Prostate gland (tissue), 2 donors: ENCODE results near the gene ROBO2. TPM values are rescaled to one million over a fixed set of nuclear protein-coding genes. Genes with fewer than 3 reads are reported as not detected.

Experiments
- DNase-seq: peaks from one replicate; pipeline ENCODE4 v3.0.0-alpha.2; 2019; ENCODE audit warnings: low spot score
- H3K27ac ChIP-seq, 2 donors: fragments of 200-600 bp; sonication (generic); 2 replicates each; pipeline ENCODE4 v1.5.1; 2017 to 2019
- H3K27me3 ChIP-seq: fragments of 200-600 bp; sonication (generic); replicated peaks from 2 replicates; pipeline ENCODE4 v1.5.1; 2019; ENCODE audit not compliant: insufficient read depth
- H3K36me3 ChIP-seq, 2 donors: fragments of 200-600 bp; sonication (generic); 1 replicate in 1 of 2; 2 replicates in 1 of 2; pipeline versions ENCODE4 v1.5.1 to v1.8.1; 2017 to 2019
- H3K4me1 ChIP-seq: fragments of 200-600 bp; sonication (generic); replicated peaks from 2 replicates; pipeline ENCODE4 v1.5.1; 2019
- H3K4me3 ChIP-seq, 2 donors: fragments of 200-600 bp; sonication (generic); 2 replicates each; pipeline ENCODE4 v1.5.1; 2017 to 2019
- H3K9me3 ChIP-seq: fragments of 200-600 bp; sonication (generic); 2 replicates; pipeline ENCODE4 v1.5.1; 2017
- POLR2A ChIP-seq: fragments of 450-650 bp; IDR thresholded peaks from one replicate; pipeline ENCODE4 v1.6.1; 2016; ENCODE audit warnings: antibody characterized with exemption, mild to moderate bottlenecking
- POLR2AphosphoS5 ChIP-seq: sonication (generic); formaldehyde crosslinking; IDR thresholded peaks from one replicate; pipeline ENCODE4 v1.6.1; 2017; ENCODE audit warnings: antibody characterized with exemption
- WGBS: methylation state at CpG from one replicate; pipeline ENCODE4 v1.1.5; 2018; 5-methylcytosine and 5-hydroxymethylcytosine counted together
- intact Hi-C: fragments of 100-400 bp; cut with DNase I; formaldehyde crosslinking; loops from one replicate; pipeline ENCODE4 v1.14.2; 2022
- total RNA-seq, 2 donors: library from RNA; depleted of rRNA; stranded (reverse); fragments of >200 nt; gene quantifications; one replicate each; pipeline ENCODE4 v1.1.0, GENCODE V29; 2016
- TF ChIP-seq, protein P1 (sequence below), 4 experiments: fragments of 200-600 bp in 2 of 4; fragments of 450-650 bp in 2 of 4; sonication (generic) in 2 of 4; IDR thresholded peaks; 1 replicate in 3 of 4; 2 replicates in 1 of 4; pipeline ENCODE4 v1.5.1; 2016 to 2019; ENCODE audit warnings: antibody characterized with exemption in 4 of 4, mild to moderate bottlenecking in 2 of 4, moderate library complexity in 2 of 4

Gene ROBO2
- total RNA-seq, 2 donors from 2014 or later = 3.6 to 18.2 TPM

DNA sequence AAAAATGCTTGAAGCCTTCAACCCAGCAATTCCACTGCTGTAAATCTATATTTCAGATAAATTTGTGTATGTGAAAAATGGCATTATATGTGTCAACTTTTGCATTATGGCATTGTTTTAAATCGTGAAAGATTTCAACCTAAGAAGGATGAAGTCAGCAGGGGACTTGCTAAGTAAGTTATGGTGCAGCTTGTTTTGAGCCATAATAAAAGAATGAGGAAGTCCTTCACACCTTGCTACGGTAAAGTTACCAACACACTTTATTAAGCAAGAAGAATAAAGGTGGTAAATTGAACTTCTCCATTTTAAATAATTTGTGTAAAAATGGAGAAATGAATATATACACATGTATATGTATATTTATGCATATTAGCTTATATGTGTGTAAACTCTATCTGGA, 371.4 kb downstream of the ROBO2 start:
- intact Hi-C loops = no loop called here
- TF ChIP-seq POLR2A = no peak
- TF ChIP-seq, protein P1, sequence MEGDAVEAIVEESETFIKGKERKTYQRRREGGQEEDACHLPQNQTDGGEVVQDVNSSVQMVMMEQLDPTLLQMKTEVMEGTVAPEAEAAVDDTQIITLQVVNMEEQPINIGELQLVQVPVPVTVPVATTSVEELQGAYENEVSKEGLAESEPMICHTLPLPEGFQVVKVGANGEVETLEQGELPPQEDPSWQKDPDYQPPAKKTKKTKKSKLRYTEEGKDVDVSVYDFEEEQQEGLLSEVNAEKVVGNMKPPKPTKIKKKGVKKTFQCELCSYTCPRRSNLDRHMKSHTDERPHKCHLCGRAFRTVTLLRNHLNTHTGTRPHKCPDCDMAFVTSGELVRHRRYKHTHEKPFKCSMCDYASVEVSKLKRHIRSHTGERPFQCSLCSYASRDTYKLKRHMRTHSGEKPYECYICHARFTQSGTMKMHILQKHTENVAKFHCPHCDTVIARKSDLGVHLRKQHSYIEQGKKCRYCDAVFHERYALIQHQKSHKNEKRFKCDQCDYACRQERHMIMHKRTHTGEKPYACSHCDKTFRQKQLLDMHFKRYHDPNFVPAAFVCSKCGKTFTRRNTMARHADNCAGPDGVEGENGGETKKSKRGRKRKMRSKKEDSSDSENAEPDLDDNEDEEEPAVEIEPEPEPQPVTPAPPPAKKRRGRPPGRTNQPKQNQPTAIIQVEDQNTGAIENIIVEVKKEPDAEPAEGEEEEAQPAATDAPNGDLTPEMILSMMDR (IDR thresholded peaks at IDR 0.05) = no peak
- TF ChIP-seq POLR2AphosphoS5 = no peak
- WGBS = 58% methylated on average over 2 of the region's 2 CpGs
- Histone ChIP-seq H3K4me3 (no peak overlapping the region), H3K9me3 (no peaks in the 10 kb centered on the region), H3K27me3 (no peaks in the 10 kb centered on the region), H3K27ac (no peak overlapping the region), H3K36me3 (no peaks in the 10 kb centered on the region), H3K4me1 (no peaks in the 10 kb centered on the region)
- no peak for DNase-seq

DNA sequence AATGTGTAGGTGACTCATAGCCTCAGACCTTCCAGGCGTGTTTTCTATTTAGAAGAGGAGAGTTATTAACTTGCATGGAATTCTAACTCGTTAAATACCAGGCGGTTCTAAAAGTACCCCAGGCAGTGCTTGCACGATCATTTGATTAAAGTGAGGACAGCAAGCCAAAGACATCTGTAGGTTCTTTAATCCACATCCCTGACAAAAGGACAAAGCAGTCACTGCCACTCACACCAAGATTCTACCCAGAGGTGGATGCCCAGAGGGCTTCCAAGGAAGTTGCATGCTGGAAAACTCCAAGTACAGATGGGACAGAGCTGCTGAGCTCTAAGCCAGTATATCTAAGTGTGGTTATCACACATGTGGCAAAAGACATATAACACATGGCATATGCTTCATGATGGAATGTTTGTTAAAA, 372.1 kb downstream of the ROBO2 start:
- H3K4me1 ChIP-seq = no peaks in the 10 kb centered on the region
- intact Hi-C loops = no loop called here
- no peaks in the 10 kb centered on the region for H3K9me3 ChIP-seq
- H3K27me3 ChIP-seq = no peaks in the 10 kb centered on the region
- no peak overlapping the region for H3K27ac ChIP-seq
- WGBS = 53% methylated on average over 4 of the region's 4 CpGs
- no peak for DNase-seq
- H3K4me3 ChIP-seq = no peak overlapping the region
- TF ChIP-seq, protein P1 (IDR thresholded peaks at IDR 0.05) = no peak
- TF ChIP-seq POLR2AphosphoS5 (no peak), POLR2A (no peak)
- no peaks in the 10 kb centered on the region for H3K36me3 ChIP-seq

DNA sequence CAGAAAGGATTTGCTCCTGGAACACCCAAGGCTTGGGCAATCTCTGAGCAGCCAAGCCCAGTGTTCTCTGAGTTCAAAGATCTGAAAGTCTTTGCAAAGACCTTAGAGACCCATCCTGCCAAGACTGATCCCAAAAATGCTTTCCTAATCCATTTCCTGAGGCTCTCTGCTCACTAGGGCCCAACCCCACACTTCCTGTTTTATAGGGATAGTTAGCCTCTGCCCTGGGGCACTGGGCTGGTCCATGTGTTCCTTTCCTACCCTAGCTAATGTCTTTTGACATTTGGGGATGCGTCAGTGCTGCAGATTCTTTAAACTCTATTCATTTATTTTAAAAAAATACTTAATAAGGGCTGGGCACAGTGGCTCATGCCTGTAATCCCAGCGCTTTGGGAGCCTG, 372.7 kb downstream of the ROBO2 start:
- no peak for DNase-seq
- no peak overlapping the region for H3K4me3 ChIP-seq
- no peaks in the 10 kb centered on the region for H3K27me3 ChIP-seq
- intact Hi-C loops = no loop called here
- H3K9me3 ChIP-seq = no peaks in the 10 kb centered on the region
- no peak overlapping the region for H3K27ac ChIP-seq
- 98% methylated on average over 2 of the region's 2 CpGs for WGBS
- H3K36me3 ChIP-seq = no peaks in the 10 kb centered on the region
- no peaks in the 10 kb centered on the region for H3K4me1 ChIP-seq
- TF ChIP-seq, protein P1 (IDR thresholded peaks at IDR 0.05) = no peak
- TF ChIP-seq POLR2AphosphoS5 (no peak), POLR2A (no peak)

DNA sequence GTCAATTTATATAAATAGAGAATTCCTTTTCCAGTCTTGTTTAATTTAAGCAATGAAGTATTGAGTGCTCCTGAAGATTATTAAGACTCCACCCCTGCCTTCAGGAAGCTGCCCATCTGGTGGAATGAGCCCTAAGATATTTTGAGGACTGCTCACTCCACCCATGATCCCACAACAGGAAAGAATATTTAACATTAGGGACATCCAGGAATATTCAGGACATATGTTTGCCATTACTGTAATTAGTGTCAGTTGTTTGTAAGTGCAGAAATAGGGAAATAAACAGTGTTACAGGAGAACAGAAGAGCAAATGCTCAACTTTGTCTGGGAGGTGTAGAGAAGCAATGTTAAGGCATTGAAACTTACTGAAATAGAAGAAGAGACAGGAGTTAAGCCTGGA, 375.0 kb downstream of the ROBO2 start:
- TF ChIP-seq, protein P1 (IDR thresholded peaks at IDR 0.05) = no peak
- TF ChIP-seq POLR2AphosphoS5 = no peak
- TF ChIP-seq POLR2A = no peak
- H3K9me3 ChIP-seq = no peaks in the 10 kb centered on the region
- no peak overlapping the region for H3K27ac ChIP-seq
- H3K4me3 ChIP-seq = no peak overlapping the region
- H3K27me3 ChIP-seq = no peaks in the 10 kb centered on the region
- H3K36me3 ChIP-seq = no peaks in the 10 kb centered on the region
- intact Hi-C loops = no loop called here
- DNase-seq = no peak
- no peaks in the 10 kb centered on the region for H3K4me1 ChIP-seq

DNA sequence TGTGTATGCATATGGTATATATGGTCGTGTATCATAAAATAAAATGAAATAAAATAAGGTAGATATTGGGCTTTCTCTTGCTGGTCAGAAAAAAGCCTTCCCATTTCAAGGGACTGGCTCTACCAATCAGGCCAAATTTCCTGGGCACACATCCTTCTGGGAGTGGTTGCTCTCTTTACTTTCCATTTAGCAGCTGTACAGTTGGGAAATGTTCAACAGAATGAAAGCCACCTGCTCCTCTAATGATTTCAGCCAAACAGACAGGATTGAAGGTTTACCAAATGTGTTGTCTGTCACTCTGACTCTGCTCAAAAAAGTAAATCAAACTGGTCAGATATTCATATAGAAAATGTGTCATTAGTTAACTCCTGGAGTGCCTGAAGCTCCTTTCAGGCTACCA, 380.4 kb downstream of the ROBO2 start:
- Histone ChIP-seq H3K9me3 (no peaks in the 10 kb centered on the region), H3K27me3 (no peaks in the 10 kb centered on the region), H3K4me1 (no peaks in the 10 kb centered on the region), H3K27ac (no peak overlapping the region), H3K4me3 (no peak overlapping the region), H3K36me3 (no peaks in the 10 kb centered on the region)
- TF ChIP-seq POLR2A (no peak), POLR2AphosphoS5 (no peak)
- TF ChIP-seq, protein P1 (IDR thresholded peaks at IDR 0.05) = no peak
- 88% methylated on average over 1 of the region's 1 CpG for WGBS
- intact Hi-C loops = no loop called here
- DNase-seq = no peak
